Effector memory CD4-positive, alpha-beta T cell (primary cell): ENCODE results near the gene UPK3BL2.
A peak's percentile ranks its signal among the peaks of the same experiment; 100 is the strongest.
"Not testable (repeated sequence)": the region's sequence is repeated elsewhere in the genome, so short reads cannot be mapped to it uniquely, and the experiment has no call there.

ENCODE experiments used
- DNase-seq, 3 donors: peaks; one replicate each; pipeline ENCODE4 v3.0.0-alpha.2; 2020
- H3K27ac ChIP-seq: 2 replicates; pipeline ENCODE4 v1.7.0; 2013; ENCODE audit warnings: mild to moderate bottlenecking, low read length, moderate library complexity; ENCODE audit not compliant: insufficient read depth, poor library complexity, severe bottlenecking
- H3K27me3 ChIP-seq: replicated peaks from 2 replicates; pipeline ENCODE4 v1.7.0; 2013; ENCODE audit warnings: mild to moderate bottlenecking, low read length; ENCODE audit not compliant: insufficient read depth, control insufficient read depth, poor library complexity, severe bottlenecking
- H3K36me3 ChIP-seq: 2 replicates; pipeline ENCODE4 v1.7.0; 2013; ENCODE audit warnings: mild to moderate bottlenecking, low read length, moderate library complexity; ENCODE audit not compliant: control insufficient read depth, insufficient read depth
- H3K4me1 ChIP-seq: 2 replicates; pipeline ENCODE4 v1.7.0; 2013; ENCODE audit warnings: low read length, mild to moderate bottlenecking; ENCODE audit not compliant: control insufficient read depth, insufficient read depth, poor library complexity, severe bottlenecking
- H3K4me3 ChIP-seq: 2 replicates; pipeline ENCODE4 v1.7.0; 2013; ENCODE audit warnings: low read length, low read depth, mild to moderate bottlenecking; ENCODE audit not compliant: insufficient read depth, poor library complexity, severe bottlenecking
- H3K9me3 ChIP-seq: 2 replicates; pipeline ENCODE4 v1.7.0; 2013; ENCODE audit warnings: mild to moderate bottlenecking, low read length, moderate library complexity; ENCODE audit not compliant: control insufficient read depth

UPK3BL2 gene

DNA sequence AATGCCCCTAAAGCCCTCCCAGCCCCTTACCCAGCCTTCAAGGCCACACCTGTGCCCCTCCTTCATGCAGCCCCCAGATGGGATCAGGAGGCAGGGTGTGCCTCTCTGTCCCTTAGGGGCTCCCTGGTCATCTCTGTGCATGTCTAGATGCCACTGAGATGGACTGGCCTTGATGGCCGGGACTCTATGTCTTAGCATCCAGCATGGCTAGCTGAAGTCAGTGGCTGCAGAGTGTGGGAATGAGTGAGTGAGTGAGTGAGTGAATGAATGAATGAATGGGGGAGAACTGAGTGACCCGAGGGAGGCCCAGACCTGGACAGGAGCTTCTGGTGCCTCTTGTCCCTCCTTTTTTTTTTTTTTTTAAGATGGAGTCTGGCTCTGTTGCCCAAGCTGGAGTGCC, 11.4 kb downstream of the UPK3BL2 start:
- not testable (repeated sequence) for H3K4me3 ChIP-seq, H3K27ac ChIP-seq, DNase-seq, H3K4me1 ChIP-seq, H3K27me3 ChIP-seq, H3K9me3 ChIP-seq, H3K36me3 ChIP-seq

DNA sequence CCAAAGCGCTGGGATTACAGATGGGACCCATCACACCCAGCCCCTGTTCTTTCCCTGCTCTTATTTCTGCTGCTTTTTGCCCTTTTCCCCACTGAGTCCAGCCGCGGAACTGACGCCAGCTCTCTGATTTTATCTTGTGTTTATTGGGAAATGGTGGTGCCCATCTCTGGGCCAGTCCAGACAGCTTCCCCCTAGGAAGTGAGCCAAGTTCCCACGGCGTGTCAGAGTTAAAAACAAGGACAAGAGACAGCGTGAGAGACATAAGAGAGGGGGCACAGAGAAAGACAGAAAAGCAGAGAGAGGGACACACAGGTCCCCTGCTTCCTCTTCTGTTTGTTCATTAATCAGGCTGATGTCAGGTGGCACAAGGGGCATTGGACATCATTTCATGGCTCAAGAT, 11.9 kb downstream of the UPK3BL2 start:
- H3K4me3 ChIP-seq, H3K9me3 ChIP-seq, H3K4me1 ChIP-seq, H3K27ac ChIP-seq, DNase-seq, H3K36me3 ChIP-seq, H3K27me3 ChIP-seq: not testable (repeated sequence)

DNA sequence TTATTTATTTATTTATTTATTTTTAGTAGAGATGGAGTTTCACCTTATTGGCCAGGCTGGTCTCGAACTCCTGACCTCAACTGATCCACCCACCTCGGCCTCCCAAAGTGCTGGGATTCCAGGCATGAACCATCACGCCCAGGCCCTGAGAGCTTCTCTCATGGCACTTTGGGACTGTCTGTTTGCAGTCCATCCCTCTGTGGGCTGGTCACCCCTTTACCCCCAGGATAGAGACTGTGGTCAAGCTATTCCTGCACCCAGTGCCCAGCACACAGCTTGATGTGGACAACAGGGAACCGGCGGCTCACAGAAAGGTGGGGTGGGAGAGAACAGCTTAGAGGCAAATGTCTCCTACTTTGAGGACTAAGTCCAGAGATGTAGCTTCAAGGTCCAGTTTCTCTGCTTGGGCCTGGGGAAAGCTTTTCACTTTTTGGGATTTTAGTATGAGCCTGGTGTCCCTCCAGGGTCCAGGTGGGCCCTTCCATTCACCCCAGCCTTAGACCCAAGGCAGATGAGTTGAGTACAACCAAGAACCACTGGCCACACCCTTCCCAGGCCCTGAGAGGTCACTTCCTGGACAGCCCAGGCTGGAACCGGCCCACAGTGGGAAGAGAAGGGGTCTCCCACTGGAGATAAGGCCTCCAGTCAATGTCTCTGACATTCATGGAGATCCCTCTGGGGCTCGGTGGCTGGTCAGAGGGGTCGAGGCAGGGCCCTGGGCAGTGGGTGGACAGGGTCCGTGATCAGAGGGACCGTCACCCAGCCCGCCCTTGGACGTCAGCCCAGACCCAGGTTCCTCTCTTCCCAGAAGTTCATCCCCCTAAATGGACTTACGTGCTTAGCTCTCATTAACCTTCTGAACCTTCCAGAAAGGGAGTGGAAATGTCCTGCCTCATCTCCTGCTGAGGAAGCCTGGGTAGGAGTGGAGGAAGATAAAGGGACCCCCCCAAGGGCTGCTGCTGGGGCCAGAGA, 15.4 kb downstream of the UPK3BL2 start:
- H3K27me3 ChIP-seq, DNase-seq, H3K4me1 ChIP-seq, H3K27ac ChIP-seq, H3K9me3 ChIP-seq, H3K36me3 ChIP-seq, H3K4me3 ChIP-seq: not testable (repeated sequence)

DNA sequence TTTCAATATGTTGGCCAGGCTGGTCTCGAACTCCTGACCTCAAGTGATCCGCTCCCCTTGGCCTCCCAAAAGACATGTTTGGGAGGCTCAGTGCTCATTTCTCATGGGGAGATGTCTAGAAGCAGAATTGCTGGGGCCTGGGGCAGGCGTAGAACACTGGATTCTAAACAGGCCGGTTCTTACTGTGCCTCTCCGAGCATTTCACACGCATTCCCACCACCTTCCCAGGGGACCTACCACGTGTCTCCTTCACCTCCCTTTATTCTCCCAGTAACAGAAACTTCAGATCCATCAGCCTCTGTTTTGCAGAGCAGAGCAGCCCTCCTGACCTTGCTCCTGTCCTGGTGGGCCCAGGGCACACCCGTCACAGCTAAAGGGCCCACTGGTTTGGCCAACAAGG, 16.3 kb downstream of the UPK3BL2 start:
- H3K4me1 ChIP-seq, H3K36me3 ChIP-seq, H3K9me3 ChIP-seq, H3K4me3 ChIP-seq, H3K27me3 ChIP-seq, DNase-seq, H3K27ac ChIP-seq: not testable (repeated sequence)

DNA sequence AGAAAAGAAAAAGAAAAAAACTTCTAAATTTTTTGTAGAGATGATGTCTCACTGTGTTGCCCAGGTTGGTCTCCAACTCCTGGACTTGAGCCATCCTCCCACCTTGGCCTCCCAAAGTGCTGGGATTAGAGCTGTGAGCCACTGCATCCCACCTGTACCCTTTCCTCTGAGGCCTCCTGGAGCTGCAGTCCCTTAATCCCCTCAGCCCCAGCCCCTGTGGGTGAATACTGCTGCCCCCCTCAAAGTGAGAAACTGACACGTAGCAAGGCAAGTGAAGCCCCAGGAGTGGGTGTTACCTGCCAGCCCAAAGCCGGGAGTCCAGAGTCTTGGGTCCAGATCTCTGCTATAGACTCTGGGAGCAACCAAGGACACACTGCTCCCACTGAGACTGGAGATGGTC, 18.7 kb downstream of the UPK3BL2 start:
- not testable (repeated sequence) for H3K36me3 ChIP-seq, H3K9me3 ChIP-seq, H3K27ac ChIP-seq, H3K4me3 ChIP-seq, H3K4me1 ChIP-seq, H3K27me3 ChIP-seq, DNase-seq

DNA sequence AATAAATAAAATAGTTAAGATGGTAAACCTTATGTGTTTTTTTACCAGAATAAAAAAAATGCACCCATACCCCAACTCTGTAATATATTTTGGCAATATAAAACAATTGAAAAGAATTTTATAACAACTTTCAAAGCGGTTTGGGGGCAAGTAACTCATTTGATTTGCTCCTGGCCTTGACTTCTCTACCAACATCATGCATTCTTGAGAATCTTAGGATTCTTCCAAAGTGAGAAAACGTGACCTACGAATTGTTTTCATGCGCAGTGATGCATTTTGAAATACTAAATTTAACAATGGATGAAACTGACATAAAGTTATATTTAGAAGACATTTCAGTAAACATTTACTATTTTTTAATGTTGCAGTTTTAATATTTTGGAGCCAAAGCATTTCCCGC, 22.7 kb downstream of the UPK3BL2 start:
- H3K27me3 ChIP-seq, H3K4me1 ChIP-seq, H3K4me3 ChIP-seq, H3K27ac ChIP-seq, H3K9me3 ChIP-seq, DNase-seq, H3K36me3 ChIP-seq: not testable (repeated sequence)

DNA sequence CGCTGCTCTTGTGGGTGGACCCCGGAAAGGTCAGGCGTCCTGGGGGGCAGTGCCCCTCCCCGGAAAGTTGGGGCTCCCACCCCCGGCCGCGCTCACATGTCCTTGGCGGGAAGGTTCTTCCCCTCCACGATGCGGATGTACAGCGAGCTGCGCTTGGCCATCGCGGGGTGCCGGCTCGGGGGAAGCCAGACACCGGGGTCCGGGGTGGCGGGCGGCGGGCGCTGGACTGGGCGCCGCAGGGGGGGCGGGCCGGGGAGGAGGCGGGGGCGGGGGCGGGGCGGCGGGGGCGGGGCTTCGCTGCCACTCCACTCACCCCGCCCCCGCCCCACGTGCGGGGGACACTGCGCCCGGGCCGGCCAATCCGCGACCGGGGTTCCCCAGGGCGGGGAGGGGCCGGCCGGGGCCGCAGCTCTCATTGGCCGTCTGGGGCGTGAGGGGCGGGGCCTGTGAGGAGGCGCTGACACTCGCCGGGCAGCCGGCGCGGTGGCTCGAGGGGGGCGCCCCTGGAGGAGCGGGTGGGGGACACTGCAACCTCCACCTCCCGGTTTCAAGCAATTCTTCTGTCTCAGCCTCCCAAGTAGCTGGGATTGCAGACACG, 25.8 kb downstream of the UPK3BL2 start, which contains the start of gene RASA4B:
RASA4B (minus strand) TSS at position 228 of the 598 bp plus-strand sequence; CDS start at position 161, 67 bp downstream.
- H3K27ac ChIP-seq, H3K27me3 ChIP-seq, H3K4me1 ChIP-seq, H3K9me3 ChIP-seq, H3K4me3 ChIP-seq, H3K36me3 ChIP-seq: not testable (repeated sequence)
- DNase-seq: peak in 1 of 3 donors; percentile 18

DNA sequence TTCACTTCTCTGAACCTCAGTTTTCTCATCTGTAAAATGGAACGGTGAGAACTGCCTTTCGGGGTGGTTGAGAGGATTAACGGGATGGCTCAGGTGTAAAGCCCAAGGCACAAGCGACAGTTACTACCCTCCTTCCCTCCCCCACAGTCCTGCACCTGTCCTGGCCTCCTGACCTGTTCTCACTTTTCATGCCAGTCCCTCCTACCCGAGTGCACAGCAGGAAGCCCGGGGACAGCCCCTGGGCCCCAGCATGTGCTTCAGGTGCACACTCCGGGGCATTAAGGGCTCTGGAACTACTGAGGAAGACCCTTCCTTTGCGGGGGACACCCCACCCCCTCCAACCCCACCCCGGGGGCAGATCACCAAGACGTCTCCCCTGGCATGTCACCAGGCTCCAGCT, 26.5 kb downstream of the UPK3BL2 start:
- H3K27me3 ChIP-seq, H3K36me3 ChIP-seq, H3K4me1 ChIP-seq, H3K9me3 ChIP-seq, H3K4me3 ChIP-seq, H3K27ac ChIP-seq, DNase-seq: not testable (repeated sequence)

DNA sequence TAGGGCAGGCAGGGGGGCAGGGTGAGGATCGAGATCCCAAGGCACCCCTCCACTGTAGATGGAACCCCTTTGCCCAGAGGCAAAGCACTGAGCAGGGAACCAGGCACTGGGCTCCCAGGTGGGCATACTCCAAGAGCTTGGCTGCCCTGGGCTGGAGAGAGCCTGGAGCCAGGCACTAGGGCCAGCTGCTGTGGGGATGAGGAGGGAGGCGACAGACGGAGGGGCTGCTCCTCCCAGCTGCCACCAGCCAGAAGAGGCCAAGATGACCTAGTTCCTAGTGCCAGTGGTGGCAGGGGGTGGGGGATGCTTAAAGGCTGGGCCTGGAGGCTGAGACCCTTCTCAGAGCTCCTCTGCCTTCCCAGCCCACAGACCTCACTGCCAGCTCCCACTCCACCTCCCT, 27.6 kb downstream of the UPK3BL2 start:
- H3K36me3 ChIP-seq, H3K4me1 ChIP-seq, DNase-seq, H3K4me3 ChIP-seq, H3K27me3 ChIP-seq, H3K9me3 ChIP-seq, H3K27ac ChIP-seq: not testable (repeated sequence)
